GM13977 (cell line): Measurements from ENCODE around the gene TNIP2.

Source experiments
- DNase-seq: peaks from one replicate; pipeline ENCODE4 v3.0.0; 2012; ENCODE audit warnings: low spot score
- CTCF ChIP-seq: IDR thresholded peaks from 2 replicates; pipeline ENCODE4 v1.5.1; 2012; ENCODE audit warnings: mild to moderate bottlenecking, control low read depth; ENCODE audit not compliant: insufficient read depth; ENCODE audit errors: extremely low read depth, missing control alignments
- in situ Hi-C: fragments of 300-500 bp; cut with MboI; formaldehyde crosslinking; loops from one replicate; pipeline ENCODE4 v1.12.0; 2022; ENCODE audit warnings: low sequenced_read_pairs, low pct_unique_long_range_greater_than_20kb, mixed read lengths, inconsistent platforms; ENCODE audit not compliant: unreplicated experiment

Gene TNIP2

DNA sequence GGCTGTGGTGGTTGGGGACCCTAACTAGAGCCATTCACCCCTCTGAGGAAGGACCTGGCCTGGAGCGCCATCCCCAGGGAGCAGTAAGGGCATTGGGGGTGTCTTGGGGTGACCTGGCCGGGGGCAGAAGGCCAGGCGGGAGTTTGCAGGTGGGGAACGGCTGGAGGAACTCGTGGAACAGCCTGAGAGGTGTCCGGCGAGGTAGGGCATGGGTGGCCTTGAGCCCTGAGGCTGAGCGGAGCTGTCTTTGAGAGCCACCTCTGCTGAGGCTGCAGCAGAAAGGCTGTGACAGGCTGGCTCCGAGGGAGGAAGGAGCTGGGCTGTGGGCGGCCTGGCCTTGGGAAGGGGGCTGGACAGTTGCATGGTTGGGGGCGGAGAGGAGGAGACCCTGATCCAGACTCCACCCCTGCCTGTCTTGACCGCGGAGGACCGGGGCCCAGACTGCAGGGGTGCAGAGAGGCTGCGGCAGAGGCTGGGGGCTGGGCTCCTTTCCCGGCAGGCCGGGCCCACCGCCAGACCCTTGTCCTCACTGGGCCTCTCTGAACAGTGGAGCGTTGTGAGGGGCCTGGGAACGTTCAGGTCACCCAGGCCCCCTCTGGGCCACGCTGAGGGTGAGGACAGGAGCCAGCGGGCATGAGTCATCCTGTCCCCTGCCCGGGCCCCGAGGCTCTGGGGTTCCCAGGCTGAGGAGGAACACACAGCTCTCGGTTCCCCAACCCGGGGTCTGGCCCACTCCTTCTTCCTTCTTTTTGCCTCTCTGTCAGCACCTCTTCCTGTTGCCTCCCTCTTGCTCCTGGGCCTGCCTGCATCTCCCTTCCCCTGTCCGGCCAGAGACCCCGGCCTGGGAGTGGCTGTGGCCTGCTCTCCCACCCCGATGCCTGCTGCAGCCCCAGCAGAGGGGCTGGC is 44.8 kb upstream of the TNIP2 start:
- no peak for TF ChIP-seq CTCF
- in situ Hi-C loops, result no loop called here
- DNase-seq, result peak; percentile 72

- no peak for DNase-seq
- in situ Hi-C loops, result no loop called here
- no peak for TF ChIP-seq CTCF
Measured at GRCh38 chr4:2799971-2800690, 44.0 kb upstream of the TNIP2 start.

DNA sequence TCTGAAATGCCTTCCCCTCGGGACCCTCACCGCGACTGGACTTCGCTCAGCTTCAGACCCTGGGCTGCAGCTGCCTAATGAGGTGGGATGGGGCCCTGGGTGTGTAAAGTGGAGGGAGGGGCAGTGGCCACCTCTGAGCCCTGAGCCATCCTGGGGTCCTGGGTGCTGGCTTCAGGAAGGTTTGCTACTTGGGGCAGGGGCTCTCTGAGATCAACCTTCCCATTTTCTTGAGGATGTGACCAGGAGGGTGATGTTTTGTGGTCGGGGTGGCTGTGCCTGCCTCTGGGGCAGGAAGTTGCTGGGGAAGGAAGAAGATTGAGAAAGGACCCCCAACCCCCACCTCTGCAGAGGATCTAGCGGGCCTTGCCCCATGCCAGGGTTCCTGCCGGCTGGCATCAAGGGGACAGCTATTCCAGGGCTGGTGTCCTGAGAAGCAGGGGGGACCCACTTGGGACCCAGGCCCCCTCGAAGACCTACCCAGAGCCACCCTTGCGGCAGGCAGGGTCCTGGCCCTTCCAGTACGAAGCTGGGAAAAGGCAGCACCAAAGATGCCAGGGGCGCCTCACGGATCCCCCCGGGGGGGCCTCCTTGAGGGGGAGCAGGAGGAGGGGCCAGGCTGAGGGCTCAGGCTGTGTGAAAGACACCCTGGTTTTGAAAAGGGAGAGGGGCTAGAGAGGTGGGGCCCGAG is 43.2 kb upstream of the TNIP2 start:
- TF ChIP-seq CTCF, result no peak
- in situ Hi-C loops, result no loop called here
- DNase-seq, result no peak

DNA sequence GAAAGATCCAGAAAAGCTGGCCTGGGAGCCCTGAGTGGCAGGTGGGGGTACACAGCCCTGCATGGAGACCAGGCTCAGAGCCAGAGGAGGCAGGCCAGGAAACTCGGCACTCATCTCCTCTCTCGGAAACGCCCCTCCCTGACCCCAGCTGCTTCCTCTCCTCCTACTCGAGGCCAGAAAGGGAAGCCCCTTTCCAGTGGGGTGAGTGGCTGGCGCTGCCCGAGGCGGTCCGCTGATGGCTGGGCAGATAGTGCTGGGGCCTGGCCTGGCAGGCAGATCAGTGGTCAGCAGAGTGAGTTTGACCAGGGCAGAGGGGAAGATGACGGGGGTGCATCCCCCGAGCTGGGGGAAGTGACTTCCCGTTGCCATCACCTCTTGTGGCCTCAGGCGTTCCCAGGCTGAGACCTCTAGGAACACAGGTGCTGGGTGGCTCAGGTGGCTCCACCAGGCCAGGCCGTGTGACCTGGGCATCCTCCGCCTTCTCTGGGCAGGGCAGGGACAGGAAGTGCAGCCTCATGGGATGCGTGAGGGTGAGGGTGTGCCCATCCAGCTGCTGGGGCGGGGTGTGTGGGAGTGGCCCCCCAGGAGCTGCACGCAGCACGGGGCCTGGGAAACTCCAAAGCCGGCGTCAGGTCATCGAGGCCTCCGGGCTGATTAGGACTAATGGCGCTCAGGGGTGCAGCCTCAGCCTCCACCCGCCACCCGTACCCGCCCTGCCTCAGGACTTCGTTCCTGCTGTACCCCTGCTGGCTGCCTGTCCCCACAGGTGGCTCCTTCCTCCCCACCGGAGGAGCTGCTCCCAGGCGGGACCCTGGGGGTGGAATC is 42.5 kb upstream of the TNIP2 start:
- DNase-seq, result peak; percentile 68
- in situ Hi-C loops, result no loop called here
- no peak for TF ChIP-seq CTCF

- in situ Hi-C loops, result no loop called here
- DNase-seq, result no peak
- TF ChIP-seq CTCF, result no peak
Measured at GRCh38 chr4:2797545-2798305, 41.6 kb upstream of the TNIP2 start.
